Cortex of kidney (tissue), 1 donor: ENCODE results near the gene TMEM250.

Experiments
- DNase-seq: peaks from one replicate; lab custom pipeline; 2025; lab: John Stamatoyannopoulos, UW

Gene TMEM250

DNA sequence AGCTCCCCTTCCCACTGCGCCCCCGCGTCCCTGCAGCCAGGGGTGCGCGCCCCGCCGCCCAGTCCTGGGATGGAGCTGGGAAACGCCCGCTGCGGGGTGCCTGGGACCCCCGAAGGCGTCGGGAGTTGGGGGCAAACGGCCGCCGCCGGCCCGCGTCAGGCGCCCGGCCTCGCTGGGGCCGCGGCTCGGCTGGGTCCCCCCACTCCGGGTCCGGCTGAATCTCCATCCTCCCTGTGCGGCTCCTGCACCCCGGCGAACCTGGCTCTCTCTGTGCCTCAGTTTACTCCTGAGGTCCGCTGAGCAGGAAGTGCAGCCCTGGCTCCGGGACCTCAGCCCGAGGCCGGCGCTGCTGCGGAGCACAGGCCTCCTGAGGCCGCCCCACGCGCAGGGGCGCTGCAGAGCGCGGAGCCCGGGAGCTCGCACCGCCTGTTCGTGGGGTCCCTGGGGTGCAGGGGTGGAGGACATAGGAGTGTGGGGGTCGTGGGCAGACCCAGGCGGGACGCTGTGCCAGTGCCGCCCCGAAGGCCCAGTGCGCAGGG is 13.9 kb upstream of the TMEM250 start:
- DNase-seq = no peak

GRCh38 chr9:136131629-136132511 is 13.2 kb upstream of the TMEM250 start:
- no peak for DNase-seq

DNA sequence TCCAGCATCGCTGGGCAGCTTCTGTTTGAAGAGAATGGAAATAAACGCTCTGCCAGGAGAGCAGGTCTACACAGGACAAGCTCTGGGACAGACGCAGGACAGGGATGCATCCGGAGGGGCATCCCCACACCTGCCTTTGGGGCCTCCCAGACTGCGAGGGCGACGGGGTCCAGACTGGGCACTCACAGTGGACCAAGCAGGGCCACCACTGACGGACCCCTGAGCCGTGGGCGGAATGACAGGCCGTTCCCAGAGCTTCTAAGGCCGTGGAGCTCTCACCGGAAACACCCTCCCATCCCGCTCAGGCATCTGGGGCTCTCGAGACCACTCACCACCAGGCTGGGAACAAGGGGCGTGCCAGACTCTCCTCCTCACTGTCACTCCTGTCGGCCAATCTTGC is 10.5 kb upstream of the TMEM250 start:
- DNase-seq = no peak

DNA sequence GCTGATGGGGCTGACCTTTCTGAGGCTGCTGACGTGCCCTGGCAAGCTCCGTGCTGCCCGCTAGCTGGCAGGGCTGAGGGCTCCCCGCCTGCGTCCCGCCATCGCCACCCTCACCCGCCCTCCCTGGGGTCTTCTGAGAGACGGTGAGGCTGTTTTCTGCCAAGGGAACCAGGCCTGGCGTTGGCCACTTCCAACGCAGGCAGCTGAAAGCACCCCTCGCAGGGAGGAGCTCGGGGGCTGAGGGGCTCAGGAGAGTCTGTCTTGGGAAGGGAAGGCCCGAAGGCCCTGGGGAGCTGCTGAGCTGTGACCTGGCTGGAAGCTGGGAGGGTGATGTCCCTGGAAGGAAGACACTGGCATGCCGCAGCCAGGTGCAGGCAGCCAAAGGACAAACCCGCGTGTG is 9.8 kb upstream of the TMEM250 start:
- no peak for DNase-seq

- no peak for DNase-seq
These were observed 8.6 kb upstream of the TMEM250 start for GRCh38 chr9:136127313-136127712.

- no peak for DNase-seq
These were observed 6.5 kb upstream of the TMEM250 start for GRCh38 chr9:136124976-136125692.

DNA sequence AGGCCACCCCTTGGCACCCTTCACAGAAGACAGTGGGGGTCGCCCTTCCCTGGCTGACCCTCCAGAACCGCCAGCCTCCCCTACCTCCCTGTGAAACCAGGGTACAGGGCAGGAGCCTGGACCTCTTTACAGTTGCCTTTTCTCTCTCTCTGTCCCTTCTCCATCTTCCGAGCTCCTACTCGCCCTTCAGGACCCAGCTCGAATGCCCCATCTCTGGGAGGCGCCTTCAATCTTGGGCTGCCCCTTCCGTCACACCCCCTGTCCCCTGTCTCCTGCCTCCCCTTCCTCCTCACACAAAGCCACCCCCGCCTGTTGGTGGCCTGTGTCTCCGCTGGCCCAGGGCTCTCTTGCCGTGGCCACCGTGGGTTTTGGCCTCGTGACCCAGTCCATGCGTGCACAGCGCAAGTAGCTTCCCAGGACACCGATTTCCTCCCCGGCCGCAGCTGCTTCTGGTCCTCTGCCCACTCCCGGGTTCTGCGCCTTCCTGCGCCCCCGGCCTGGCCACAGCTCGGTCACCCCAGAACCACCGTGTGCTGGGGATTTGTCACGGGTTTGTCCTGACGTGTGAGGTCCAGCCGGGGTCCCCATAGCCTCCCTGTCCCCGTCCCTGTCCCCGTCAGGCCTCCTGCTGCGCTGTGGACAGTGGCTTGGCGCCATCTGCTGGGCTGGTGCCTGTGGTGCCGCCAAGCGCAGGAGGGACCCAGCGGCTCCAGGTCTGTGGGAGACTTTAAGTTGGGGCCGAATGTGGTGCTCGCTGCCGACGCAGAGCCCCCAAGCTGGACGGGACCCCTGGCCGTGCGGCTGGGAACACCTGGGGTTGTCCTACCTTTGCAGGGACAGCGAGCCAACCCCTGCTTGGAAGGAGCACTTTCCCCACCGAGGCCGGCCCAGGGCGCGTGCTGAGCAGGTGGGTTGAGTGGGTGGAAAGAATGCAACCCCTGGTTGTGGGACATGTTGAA is 4.0 kb upstream of the TMEM250 start:
- no peak for DNase-seq

DNA sequence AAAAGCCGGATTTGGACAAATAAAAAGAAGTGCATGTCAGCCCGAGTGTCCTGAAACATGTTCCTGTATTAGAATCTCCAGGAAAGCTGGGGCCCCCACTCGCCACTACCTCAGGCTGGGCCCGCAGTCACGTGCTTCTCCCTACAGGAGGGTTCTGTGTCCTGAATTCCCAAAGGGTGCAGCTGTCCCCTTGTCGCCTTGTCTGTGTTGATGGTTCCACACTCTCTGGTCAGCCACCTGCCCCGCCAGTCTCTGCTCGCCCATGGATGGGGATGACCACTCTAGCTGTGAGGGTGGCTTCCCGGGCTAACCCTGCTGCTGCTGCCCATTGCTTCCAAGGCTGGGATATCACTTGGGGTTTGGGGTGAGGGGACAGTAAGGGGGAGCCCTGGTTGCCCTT is 3.1 kb upstream of the TMEM250 start:
- no peak for DNase-seq

DNA sequence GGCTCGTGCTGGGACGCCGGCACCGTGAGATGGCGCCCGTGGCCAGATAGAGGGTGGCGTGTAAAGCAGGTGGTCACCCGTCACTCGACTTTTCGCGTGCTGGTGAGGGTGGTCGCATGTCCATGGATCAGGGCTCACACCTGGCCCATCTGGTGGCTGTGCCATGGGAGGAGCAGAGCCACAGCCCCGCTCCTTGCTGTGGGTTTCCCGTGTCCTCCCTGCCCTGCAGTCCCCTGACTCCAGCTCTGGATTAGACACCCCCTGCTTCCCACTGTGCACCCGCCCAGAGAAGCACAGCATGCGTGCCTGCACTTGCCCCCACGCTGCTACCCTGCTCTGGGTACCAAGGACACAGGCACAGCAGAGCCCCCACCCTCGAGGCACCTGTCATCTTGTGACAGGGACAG is 1.8 kb upstream of the TMEM250 start:
- no peak for DNase-seq

DNA sequence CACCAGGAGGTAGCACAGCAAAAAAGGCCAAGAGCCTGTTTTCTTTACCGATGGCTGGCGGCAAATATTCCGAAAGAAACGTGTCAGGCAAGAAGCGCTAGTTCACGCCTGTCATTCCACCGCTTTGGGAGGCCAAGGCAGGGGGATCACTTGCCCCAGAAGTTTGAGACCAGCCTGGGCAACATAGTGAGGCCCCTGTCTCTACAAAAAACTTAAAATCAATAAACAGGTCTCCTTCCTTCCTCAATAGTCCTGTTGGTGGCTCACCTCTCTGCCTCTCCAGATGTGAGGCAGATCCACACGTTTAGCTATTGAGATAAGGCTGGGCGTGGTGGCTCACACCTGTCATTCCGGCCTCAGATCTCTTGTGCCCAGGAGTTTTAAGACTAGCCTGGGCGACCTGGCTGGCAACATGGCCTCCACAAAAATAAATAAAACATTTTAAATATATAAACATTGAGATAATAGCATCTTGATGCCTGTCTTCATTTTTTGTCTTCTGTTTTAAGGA is 1.3 kb upstream of the TMEM250 start:
- DNase-seq = no peak

GRCh38 chr9:136119061-136119882 is 597 bp upstream of the TMEM250 start:
- no peak for DNase-seq

GRCh38 chr9:136117916-136118319 is 757 bp downstream of the TMEM250 start:
- no peak for DNase-seq

- DNase-seq = no peak
These were observed 1.3 kb downstream of the TMEM250 start for GRCh38 chr9:136117291-136117915.

GRCh38 chr9:136116360-136117098 is 2.1 kb downstream of the TMEM250 start:
- no peak for DNase-seq

DNA sequence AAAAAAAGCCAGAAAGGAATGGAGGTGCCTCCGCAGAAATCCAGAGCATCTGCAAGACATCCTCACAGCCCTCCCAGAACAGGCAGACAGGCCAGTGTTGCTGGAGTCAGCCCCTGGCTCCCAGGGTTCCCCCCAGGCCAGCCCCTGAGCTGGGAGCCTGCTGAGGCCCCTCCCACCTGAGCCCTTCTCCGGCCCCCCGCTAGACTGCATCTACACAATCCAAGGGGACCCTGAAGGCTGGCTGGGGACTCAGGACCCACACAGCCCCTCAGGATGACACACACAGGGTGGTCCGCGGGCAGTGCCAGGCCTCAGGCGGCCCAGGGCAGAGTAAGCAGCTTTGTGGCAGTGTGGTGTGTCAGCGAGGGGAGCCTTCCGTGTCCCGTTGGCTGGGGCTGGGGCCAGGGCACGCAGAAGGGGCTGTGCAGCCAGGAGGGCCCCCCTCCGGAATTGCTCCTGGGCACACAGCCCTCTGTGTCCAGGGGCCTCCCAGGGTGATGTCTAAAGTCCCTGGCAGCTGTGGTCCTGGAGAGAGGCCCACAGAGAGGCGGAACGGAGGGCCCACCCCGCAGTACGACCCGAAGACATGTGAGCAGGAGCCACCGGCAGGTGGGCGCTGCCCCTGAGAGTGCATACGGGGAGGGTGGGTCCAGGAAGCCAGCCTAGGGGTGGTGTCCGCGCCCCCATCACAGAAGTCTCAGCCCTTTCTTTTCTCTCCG is 2.9 kb downstream of the TMEM250 start:
- no peak for DNase-seq

DNA sequence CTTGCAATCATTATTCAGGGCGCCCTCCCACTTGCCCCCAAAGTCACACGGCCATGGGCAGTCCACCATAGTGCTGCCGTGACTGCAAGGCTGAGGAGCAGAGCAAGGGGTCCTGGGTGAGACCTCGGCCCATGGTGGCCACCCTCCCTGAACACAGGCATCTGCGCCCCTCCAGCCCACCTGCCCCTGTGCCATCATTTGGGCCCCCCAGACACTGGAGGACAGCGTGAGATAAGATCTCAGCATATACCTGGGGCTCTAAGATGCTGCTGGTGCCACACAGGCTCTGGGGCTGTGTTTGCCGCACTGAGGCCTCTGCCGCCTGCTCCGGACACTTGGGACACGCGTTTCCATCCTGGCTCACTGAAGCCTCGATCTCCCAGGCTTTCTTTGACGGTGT is 3.5 kb downstream of the TMEM250 start:
- DNase-seq = no peak

DNA sequence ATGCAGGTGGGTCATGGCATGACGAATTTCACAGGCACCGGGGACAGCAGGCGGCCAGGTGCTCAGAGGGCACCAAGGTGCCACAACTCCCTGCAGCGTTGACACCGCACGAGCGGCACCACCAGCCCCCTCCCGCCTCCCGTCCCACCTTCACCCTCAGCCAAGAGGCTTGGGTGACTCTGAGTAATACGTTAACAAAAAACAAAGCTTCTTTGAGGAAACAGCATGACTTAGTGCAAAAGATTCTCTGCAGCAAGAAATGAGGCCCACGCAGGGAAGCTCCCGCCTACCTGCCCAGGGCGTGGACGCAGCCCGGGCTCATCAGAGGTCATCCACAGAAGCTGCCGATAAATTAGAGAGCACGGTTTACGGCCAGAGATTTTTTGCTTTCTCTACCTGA is 4.1 kb downstream of the TMEM250 start:
- DNase-seq = no peak

GRCh38 chr9:136112541-136112940 is 6.1 kb downstream of the TMEM250 start:
- no peak for DNase-seq

DNA sequence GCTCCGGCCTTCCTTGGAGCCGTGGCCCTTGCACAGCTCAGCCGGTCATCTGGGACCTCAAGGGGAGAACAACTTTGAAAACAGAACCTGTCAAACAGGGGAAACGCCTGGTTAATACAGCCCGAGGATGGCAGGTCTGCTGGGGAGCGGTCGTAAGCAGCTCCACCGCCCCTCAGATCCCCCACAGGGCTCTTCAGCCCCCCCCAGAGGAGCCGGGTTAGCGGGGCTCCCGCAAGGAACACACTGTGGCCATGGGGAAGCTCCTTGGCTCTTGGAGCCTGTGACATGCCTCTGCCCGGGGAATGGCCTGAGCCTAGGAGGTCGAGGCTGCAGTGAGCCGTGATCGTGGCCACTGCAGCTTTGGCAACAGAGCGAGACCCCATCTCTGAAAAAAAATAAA is 6.8 kb downstream of the TMEM250 start:
- DNase-seq = no peak
